D341Med (cell line): Measurements from ENCODE around the gene HTR2C.
"Not testable (repeated sequence)": the region's sequence is repeated elsewhere in the genome, so short reads cannot be mapped to it uniquely, and the experiment has no call there.

Experiments
- DNase-seq: peaks from one replicate; pipeline ENCODE4 v3.0.0; 2012; ENCODE audit warnings: low spot score

The HTR2C gene

DNA sequence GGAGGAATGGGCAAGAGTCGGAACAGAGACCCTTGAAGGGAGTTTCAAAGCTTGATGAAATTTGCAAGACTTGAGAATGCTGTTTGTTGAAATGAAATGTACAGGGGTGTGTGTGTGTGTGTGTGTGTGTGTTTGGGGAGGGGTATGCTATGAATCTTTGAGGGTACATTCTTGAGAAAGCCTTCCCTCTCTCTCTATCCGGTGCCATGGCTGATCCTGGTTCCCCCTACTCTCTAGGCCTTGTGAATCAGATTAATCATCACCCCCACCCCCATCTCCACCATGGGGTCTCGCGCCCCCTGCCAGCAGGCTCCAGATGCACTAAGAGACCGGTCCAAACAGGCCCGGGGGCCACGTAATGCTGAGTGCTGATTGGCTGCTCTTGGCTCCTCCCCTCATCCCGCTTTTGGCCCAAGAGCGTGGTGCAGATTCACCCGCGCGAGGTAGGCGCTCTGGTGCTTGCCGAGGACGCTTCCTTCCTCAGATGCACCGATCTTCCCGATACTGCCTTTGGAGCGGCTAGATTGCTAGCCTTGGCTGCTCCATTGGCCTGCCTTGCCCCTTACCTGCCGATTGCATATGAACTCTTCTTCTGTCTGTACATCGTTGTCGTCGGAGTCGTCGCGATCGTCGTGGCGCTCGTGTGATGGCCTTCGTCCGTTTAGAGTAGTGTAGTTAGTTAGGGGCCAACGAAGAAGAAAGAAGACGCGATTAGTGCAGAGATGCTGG, at the start of gene HTR2C:
Gene HTR2C, plus strand, starts transcription at position 441 of the 729 bp plus-strand sequence. CDS start 142,851 bp downstream, outside the sequence.
- peak; percentile 9 for DNase-seq

DNA sequence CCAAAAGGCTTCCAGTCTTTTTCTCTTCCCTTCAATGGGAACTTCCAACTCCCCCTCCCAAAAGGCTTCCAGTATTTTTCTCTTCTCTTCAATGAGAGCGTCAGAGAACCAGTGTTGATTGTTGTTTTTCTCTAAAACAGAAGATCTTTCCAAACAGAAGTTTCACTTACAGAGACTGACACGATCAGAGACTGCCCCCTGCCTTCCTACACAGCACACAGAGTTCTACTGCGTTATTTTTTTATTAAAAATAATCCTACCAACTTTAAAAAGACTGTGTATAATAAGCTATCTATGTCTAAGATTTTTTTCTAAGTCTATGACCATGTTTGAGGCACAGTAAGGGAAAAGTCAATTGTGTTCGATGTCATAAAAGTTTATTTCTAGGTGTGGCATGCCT, 3.5 kb upstream of the HTR2C start:
- DNase-seq: no peak

DNA sequence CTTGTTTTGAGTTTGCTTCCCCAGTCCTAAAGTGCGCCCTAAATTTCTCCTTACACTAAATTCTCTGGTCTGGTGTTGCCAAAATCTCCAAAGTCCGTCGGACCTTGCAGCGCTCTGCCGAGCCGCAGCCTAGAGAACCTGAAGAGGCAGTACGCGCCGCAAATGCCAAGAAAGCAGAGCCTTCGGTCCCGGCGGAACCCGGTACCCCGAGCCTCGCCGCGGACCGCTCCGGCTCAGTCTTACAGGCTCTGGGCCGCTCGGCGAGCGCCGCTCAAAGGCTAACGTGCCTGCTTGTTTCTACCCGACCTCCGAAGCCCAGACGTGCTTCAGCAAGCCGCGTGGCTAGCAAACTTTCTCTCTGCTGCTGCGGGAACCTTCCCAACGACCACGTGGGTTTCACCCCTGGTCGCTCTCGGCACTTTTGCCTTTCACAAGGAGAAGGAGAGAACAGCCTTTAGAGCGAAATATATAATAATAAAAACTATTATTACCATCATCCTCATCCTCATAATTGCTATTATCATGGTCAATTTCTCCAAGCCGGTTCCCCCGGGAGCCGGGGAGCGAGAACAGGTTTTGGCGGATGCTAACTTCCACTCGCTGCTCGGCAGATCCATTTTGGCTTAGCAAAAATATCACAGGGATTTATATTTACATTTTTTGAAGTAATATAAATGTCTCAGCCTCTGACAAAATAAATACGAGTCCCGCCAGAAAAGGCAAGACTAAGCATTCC, 2.2 kb upstream of the HTR2C start:
- DNase-seq: peak; percentile 21

DNA sequence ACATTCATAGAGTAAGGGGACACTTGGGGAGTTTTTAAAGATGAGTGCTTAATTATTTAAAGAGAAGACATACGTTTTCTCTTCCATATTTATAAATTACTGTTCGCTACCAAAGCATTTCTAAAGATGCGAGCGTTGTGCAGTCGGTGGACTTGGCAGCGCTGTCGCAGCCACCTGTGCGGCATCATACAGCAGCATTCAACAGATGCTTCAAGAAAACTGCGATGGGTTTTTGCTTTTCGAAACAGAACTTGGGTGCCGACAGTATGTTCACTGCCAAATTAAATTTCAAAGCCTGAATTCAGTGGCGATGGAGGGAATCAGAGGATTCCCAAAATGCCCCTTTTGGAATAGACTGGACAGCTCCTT, 1.6 kb upstream of the HTR2C start:
- no peak for DNase-seq

DNA sequence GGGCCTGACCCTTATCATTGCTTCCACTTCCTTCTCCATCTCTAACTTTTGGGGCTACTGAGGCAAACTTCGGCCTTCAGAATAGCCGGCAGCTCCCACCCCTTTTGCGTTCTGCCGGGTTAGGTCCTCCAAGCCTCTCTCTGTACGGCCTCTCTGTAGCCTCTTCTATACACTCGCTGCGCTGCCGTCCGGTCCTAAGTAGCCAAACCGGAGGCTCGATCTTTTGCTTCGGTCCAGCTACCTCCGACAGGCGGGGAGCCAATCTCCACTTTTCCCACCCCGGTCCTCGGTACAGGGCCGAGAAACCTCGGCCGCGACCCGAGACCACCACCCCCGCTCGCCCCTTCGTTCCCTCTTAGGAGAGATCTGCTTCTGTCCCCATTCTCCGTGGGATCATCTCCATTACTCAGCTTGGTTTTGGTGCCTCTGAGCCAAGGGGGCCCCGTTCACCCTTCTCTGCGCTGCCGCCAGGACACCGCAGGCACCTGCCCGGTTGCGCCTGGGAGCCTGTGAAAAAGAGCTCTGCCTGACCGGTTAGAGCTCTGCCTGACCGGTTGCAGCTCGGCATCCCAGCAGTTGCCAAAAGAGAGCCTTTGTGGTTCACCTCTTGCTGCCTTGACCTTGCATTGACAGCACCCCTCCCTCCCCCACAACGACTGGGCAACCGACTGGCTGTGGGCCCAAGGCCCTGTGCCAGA, 1.0 kb upstream of the HTR2C start:
- peak; percentile 3 for DNase-seq

DNA sequence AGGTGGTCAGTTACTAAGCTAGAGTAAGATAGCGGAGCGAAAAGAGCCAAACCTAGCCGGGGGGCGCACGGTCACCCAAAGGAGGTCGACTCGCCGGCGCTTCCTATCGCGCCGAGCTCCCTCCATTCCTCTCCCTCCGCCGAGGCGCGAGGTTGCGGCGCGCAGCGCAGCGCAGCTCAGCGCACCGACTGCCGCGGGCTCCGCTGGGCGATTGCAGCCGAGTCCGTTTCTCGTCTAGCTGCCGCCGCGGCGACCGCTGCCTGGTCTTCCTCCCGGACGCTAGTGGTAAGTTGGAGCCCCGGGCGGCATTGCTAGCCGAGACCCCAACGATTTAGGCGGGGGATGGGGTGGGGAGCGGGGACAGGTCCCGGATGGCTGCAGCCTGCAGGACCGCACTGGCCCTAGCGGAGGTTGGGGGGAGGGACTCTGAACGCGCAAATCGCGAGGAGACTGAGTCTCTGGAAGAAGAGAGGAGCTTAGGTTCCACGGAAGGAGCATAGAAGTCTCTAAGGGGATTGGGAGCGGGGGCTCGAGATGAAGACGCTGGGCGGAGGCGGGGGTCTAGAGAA, 573 bp downstream of the HTR2C start:
- DNase-seq: peak; percentile 54

DNA sequence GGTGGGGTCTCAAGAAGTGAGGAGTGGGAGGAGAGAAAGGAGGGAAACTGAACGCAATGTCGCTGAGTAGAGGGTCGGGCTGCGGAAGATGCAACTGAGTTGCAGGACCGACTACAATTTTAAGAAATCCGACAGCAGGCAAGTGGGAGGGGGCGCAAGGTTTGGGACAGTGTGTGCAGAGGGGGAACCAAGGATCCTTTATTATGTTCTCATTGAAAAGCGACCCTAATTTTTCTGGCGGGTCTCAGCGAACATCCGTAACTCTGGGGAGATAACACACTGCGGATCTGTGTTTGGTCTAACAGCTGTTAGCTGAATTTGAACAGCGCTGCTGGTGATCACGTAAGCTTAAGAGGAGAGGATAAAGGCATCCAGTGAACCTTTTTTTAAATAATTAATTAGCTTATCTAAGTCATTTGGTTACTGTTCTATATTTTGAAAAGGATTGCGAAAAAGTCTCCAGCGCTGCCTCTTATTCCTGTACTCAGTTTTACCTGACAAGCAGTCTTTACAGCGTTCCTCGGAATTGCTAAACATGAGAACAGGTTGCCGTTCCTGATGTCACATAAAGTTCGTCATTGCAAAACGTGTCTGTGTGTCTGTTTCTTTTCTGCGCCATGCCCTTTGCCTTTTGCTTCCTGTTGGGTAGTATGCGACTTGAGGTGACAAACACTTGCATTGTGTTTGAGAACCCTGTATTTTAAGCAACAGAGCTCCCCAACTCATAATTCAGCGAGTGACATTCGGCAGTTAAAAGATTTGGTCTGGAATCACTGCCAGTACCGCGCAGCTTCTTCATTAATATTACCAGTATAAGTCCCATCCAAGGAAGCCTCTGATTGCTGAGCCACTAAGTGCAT, 1.3 kb downstream of the HTR2C start:
- DNase-seq: peak; percentile 14

DNA sequence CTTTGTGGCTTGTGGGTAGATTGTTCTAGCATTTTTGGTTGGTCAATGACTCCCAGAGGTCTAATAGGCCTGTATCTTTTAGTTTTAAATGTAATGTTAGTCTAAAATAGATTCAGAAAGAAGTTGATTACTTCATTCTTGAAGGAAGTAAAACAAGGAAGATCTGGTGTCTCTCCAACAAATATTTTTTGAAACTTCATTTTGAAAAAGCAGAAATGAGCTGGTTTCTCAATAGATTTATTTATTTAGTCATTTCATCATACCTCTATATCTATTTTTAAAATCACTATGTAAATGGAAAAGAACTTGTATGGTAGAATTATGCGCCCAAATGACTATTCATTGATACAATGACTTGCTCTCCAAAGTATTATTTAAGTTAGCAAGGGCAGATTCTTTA, 7.2 kb downstream of the HTR2C start:
- DNase-seq: no peak

DNA sequence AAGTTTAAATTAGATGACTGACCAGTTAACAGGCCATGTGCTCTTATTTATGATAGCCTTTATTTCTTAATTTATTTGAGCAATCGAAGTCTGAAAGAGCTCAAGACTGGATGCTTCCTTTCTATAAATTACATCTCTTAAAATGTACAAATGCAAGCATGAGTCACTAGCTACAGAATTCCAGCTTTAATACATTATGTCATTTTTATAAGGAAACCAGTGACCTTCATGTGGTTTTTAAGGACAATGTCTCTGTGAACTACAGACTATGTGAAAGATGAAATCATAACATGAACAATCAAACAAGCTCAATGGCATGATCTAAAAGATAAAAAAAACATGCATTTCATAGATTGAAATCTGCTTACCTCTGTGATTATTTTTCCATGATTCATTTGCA, 15.4 kb downstream of the HTR2C start:
- DNase-seq: no peak

DNA sequence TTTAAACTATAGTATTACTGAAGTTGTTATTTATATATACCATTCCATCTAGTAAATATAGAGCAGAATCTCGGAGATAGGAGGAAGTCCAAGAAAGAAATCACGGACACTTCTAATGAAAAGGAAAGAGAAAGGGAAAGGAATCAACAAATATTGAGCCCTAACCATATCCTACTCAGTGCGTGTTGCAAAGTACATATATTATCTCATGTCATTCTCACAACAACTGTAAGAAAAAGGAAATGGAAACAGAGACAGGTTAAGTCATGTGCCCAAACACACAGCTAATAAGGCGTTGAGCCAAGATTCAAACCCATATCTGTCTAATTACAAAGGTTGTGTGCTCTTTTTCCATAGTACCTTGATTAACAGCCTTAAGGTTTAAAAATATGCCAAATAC, 16.0 kb downstream of the HTR2C start:
- DNase-seq: no peak

DNA sequence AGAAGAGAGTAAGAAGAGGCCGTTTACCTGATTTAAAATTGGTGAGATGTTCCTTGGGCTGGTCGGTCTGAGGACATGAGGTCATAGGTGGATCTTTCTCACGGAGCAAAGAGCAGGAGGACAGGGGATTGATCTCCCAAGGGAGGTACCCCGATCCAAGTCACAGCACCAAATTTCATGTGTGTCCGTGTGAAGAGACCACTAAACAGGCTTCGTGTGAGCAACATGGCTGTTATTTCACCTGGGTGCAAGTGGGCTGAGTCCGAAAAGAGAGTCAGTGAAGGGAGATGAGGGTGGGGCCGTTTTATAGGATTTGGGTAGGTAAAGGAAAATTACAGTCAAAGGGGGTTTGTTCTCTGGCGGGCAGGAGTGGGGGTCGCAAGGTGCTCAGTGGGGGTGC, 22.7 kb downstream of the HTR2C start:
- DNase-seq: not testable (repeated sequence)

DNA sequence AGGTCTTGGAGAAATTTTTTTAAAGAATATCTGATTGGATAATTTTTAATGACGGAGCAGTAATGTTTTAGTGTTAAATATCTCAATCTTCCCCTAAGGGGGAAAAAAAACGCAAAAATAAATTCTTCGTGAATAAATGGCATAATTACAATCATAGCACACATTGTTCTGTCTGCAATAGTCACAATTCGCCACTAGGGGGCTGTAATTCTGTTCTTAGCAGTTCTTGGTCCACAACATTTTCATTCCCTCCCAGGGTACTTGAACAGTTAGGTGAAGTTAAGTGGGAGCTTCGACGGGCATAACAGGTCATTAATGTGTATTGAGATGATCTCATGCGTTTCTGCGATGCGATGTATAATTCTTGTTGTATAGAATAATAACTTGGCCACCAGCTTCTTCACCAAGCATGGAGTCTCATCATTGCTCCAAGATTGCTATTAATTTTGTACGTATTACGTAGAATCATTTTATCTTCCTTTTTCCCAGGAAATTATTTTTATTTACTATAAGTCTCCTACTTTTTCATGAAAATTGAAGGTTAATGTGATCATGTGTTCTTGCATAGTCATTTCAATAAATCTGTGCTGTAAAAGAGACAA, 27.2 kb downstream of the HTR2C start:
- peak; percentile 15 for DNase-seq

DNA sequence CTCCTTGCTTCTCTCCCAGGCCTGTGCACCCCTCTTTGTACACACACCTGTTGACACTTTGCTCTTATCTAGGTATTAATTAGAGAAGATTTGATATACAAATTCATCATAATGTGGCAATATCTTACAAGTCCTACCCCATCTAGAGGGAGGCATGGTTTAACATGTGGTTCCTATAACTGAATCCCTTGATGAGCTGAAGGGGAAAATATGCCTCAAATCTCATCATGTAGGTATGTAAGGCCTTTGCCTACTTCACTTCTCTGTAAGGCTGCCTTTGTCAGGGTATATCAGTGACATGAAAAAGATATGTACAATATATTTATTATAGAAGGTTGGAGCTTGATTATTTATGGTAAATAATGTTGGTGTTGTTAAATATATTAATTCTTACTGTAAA, 31.9 kb downstream of the HTR2C start:
- DNase-seq: no peak

DNA sequence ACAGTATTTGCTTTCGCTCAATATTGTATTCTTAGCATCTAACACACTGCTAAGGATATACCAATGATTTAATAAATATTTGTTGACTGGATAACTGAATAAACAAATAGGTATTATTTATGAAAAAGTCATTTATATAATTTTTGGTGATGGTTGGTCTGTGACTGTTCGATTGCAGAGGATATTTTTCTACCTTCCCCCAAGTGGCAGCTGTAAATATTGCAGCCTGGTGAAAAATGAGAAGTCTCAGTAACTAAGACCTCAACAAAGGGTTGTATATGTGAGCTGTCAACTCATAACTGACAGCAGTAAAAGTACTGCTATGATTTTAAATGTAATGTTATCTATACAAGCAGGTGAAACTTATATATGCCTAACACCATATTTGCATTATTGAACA, 36.0 kb downstream of the HTR2C start:
- DNase-seq: peak; percentile 17

DNA sequence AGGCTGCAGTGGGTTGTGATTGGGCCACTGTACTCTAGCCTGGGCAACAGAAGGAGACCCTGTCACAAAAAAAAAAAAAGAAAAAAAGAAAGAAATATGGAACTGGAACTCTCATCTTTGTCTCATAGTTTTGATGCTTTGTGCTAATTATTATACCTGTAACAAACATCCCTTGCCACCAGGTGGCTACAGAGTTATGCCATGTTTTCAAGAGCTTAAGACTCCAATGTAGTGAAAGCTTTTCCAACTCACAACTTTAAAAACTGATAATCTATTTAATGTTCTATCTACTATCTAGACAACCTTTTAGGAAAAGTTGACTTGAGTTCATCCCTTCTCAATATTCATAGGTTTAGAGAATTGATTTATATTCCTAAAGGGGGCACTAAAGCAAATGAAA, 42.4 kb downstream of the HTR2C start:
- peak; percentile 9 for DNase-seq

DNA sequence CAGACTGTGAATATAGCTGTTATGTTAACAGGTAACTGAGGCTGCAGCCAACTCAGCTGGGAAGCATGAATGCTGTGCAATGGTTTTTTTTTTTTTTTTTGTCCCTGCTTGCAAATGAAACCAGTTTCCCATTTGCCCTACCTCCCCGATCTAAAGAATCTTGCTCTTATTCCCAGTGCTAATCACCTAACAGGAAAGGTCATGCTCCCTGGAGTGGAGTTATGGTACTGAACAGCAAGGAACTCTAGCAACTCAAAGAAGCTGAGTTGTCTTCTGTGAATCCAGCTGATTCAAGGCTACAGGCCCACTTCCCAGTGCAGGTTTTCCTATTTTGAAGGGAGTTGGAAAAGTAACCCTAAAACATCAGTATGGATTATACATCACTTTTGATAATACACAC, 52.1 kb downstream of the HTR2C start:
- no peak for DNase-seq

DNA sequence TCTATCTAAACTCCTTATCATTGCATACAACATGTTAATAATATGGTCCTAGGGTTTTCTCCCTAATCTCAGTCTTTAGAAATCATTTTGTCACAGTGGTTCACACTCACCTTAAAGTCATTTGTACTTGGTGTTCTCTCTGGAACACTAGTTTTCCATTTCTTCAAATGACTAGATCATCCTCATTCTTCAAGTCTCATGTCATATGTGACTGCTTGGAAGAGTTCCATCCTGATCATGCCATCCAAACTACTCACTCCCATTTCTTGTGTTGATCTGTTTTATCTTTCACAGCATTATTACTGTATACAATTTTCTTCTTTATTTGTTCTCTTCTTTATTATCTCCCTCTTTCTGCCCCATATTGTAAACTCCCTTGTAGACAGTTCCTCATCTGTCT, 66.5 kb downstream of the HTR2C start:
- DNase-seq: no peak

DNA sequence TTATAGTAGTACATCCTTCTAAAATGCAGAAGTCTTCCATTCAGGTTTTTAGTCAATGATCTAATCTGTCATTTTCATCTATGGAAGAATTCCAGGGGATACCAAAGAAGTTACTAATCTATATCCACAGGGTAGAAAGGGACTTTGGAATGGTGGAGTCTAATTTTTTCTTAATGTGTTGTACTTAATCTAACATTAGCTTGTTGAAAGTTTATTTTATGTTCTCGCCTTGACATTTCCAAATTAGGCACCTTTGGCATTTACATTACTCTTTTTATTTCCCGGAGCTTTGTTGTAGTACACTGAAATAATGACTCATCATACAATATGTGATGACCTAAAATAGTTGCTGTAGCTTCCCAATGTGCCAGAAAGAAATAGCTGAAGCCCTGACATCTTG, 91.5 kb downstream of the HTR2C start:
- DNase-seq: no peak

DNA sequence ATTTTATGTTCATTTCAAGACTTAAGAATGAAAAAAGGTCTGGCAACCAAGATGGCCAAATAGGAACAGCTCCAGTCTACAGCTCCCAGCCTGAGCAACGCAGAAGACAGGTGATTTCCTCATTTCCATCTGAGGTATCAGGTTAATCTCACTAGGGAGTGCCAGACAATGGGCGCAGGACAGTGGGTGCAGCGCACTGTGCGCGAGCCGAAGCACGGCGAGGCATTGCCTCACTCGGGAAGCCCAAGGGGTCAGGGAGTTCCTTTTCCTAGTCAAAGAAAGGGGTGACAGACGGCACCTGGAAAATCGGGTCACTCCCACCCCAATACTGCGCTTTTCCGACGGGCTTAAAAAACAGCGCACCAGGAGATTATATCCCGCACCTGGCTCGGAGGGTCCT, 116.6 kb downstream of the HTR2C start:
- DNase-seq: not testable (repeated sequence)

DNA sequence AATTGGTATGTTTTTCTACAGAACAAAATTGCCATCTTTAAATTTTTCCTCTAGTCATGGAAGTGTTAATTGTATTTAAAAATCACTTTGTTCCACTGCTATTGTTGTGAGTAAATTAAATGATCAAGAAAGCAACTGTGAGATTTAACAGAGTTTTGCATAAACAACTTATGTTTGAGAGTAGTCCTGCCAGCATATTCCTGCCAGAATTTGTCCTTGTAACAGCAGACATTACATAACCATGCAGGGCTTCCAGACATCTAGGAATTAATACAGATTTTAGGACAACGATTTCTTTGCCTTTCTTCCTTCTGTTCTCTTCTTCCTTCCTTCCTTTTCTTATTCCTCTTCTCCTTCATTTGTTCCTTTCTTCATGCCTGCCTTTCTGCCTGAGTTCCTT, 125.5 kb downstream of the HTR2C start:
- DNase-seq: no peak

DNA sequence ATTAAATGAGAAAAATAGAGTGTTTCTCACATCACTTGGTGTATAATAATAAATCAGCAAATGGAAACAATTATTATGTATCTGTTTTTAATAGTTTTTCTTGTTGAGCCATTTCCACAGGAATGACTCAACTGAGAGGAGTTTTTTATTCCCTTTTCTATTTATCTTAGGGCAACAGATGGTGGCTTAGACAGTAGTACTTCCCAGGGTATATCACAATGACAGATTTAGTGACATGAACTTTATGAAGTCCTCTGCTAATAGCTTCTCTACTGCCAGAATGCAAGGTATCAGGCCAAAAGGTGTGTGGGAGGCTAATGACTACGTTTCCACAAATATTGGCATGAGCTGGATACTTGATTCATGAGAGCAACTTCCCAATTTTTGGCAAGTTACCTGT, 126.7 kb downstream of the HTR2C start:
- DNase-seq: no peak
